ENCODE data around the gene PARD3B.
A peak's percentile ranks its signal among the peaks of the same experiment; 100 is the strongest.

The PARD3B gene

DNA sequence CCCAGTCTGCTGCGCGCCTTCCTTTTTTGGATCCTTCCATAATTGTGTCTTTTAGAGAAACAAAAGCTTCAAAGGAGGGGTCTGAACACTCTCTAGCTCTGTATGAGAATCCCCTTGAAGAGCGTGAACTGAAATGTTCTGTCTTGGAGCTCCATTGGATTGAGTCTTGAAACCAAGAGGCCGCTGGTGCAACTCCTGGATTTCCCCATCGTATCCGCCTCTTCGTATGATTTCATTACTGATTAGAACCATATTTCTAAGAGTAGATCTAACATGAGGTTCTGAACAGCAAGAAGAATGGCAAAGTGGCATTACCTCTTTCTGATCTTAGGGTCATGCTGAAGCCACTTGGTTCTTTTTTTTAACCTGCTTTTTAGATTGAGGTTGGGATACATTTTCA lies 1105.7 kb downstream of the PARD3B start:
- H3K27ac ChIP-seq = no peak overlapping the region
- TF ChIP-seq, protein P1, sequence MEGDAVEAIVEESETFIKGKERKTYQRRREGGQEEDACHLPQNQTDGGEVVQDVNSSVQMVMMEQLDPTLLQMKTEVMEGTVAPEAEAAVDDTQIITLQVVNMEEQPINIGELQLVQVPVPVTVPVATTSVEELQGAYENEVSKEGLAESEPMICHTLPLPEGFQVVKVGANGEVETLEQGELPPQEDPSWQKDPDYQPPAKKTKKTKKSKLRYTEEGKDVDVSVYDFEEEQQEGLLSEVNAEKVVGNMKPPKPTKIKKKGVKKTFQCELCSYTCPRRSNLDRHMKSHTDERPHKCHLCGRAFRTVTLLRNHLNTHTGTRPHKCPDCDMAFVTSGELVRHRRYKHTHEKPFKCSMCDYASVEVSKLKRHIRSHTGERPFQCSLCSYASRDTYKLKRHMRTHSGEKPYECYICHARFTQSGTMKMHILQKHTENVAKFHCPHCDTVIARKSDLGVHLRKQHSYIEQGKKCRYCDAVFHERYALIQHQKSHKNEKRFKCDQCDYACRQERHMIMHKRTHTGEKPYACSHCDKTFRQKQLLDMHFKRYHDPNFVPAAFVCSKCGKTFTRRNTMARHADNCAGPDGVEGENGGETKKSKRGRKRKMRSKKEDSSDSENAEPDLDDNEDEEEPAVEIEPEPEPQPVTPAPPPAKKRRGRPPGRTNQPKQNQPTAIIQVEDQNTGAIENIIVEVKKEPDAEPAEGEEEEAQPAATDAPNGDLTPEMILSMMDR (conservative IDR thresholded peaks at IDR 0.05; ENCODE audit: low read depth) = no peak
- ChIA-PET CTCF (no interaction called here), POLR2A (ENCODE audit: low non-redundant PET) (no interaction called here)
- no peak for DNase-seq (ENCODE audit: low spot score)

DNA sequence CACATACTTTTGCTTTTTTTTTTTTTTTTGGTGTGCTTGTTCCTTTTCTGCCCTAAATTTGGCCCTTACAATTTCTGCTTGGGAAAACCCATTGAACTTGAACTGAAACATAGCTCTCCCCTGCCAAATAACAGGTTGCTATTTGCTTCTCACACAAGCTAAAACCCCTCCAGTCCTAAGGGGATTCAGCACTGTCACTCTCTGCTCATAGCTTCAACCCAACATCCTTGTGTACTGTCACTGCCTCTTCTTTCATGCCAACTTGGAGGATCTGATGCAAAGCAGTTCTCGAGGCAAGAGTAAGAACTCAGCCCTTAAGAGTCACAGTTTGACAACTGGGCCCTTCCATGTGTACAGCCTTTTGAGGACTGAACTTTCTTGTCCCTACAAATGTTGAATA lies 1106.4 kb downstream of the PARD3B start:
- ChIA-PET POLR2A (ENCODE audit: low non-redundant PET) (no interaction called here), CTCF (no interaction called here)
- no peak overlapping the region for H3K27ac ChIP-seq
- no peak for DNase-seq (ENCODE audit: low spot score)
- TF ChIP-seq, protein P1 (conservative IDR thresholded peaks at IDR 0.05; ENCODE audit: low read depth) = no peak

GRCh38 chr2:205654878-205655605 lies 1109.8 kb downstream of the PARD3B start:
- ChIA-PET POLR2A (ENCODE audit: low non-redundant PET) (no interaction called here), CTCF (interaction anchor here (0.6 kb wide), 2 partner anchors 125 to 1329 kb away, joined by 3 to 4 read pairs; no protein-coding TSS in a partner anchor)
- H3K27ac ChIP-seq = no peak overlapping the region
- TF ChIP-seq, protein P1 (conservative IDR thresholded peaks at IDR 0.05; ENCODE audit: low read depth) = no peak
- DNase-seq (ENCODE audit: low spot score) = peak; percentile 45

DNA sequence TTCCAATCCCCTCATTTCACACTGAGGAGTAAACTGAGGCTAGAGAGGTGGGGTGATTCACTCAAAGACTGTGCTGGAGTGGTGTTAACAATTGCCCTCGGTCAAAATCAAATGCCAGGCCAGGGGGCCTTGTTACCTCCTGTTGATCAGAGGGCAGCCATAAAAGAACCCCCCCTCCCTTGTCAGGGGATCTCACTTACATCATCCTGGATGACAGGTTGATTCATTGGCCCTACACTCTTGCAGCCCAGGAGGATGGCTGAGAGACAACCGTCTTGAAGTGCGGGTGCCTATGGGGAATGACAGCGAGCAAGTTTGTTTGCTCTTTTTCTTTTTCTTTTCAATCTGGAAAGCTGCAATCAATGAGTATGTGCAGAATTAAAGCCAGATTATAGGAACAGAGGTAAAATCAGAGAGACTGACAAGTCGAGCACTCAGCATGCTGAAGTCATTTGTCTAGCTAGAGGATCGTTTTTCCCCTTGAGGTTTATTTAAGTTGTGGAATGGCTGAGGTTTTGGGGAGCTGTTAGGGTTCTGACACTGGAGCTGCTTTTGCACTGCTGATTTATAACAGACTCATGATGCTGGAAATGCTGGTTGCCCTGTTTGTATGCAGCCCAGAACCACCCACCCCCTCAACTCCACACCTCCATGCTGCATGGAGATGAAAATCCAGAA lies 1110.6 kb downstream of the PARD3B start:
- CTCF ChIA-PET = interaction anchor here (0.6 kb wide), 1 partner anchor 1330 kb away, joined by 3 read pairs; no protein-coding TSS in a partner anchor
- POLR2A ChIA-PET (ENCODE audit: low non-redundant PET) = no interaction called here
- TF ChIP-seq, protein P1 (conservative IDR thresholded peaks at IDR 0.05; ENCODE audit: low read depth) = no peak
- no peak for DNase-seq (ENCODE audit: low spot score)
- no peak overlapping the region for H3K27ac ChIP-seq

GRCh38 chr2:205656461-205656860 lies 1111.2 kb downstream of the PARD3B start:
- CTCF ChIA-PET = no interaction called here
- DNase-seq (ENCODE audit: low spot score) = no peak
- no peak overlapping the region for H3K27ac ChIP-seq
- TF ChIP-seq, protein P1 (conservative IDR thresholded peaks at IDR 0.05; ENCODE audit: low read depth) = no peak
- POLR2A ChIA-PET (ENCODE audit: low non-redundant PET) = no interaction called here

DNA sequence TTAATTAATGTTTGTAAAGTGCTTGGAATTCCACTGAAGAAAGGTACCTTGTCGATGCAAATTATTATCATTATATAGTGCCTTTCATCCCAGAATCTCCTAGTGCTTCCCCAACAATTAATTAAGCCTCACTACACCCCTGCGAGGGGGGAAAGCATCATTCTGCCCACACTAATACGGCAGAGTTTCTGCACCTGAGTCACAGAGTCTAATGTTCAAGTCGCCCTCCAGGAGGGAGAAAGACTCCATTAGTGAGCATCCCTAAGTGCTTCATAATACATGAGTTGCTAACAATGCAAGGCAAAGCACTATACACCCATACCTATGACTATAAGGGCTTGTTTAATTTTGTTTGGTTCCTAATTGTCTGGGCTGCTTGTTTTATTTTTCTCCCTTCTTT lies 1111.7 kb downstream of the PARD3B start:
- TF ChIP-seq, protein P1 (conservative IDR thresholded peaks at IDR 0.05; ENCODE audit: low read depth) = no peak
- ChIA-PET CTCF (no interaction called here), POLR2A (ENCODE audit: low non-redundant PET) (no interaction called here)
- no peak for DNase-seq (ENCODE audit: low spot score)
- no peak overlapping the region for H3K27ac ChIP-seq

Measured in RWPE1 (cell line).